ENCODE data around the gene DHX30. TPM values are rescaled to one million over a fixed set of nuclear protein-coding genes. Genes with fewer than 3 reads are reported as not detected.

DHX30 gene
- total RNA-seq, 4 donors from 2014 or later: 45.7 to 91.1 (median 67.9) TPM

GRCh38 chr3:47852604-47853602, 50.0 kb downstream of the DHX30 start:
- H3K27me3 ChIP-seq: no peaks in the 10 kb centered on the region
- intact Hi-C loops (cut with DNase I; ENCODE audit: low total_unique reads): no loop called here
- DNase-seq: no peak
- H3K36me3 ChIP-seq: peaks cover 2 to 95% of the 10 kb centered on the region in 2 donors
- no peaks in the 10 kb centered on the region for H3K9me3 ChIP-seq
- H3K4me3 ChIP-seq: no peak overlapping the region
- TF ChIP-seq CTCF (IDR thresholded peaks at IDR 0.05 in 4 of 5, conservative IDR thresholded peaks at IDR 0.05 in 1 of 5) (no peak), POLR2A (IDR thresholded peaks at IDR 0.05) (no peak)
- ATAC-seq: no peak
- H3K27ac ChIP-seq: peak overlapping the region; percentile 75 to 90 (median 82)
- H3K4me1 ChIP-seq: peaks cover 26 to 34% of the 10 kb centered on the region in 2 donors
- in situ Hi-C loops (cut with MboI; ENCODE audit: low sequenced_read_pairs in 4 of 4): no loop called here

GRCh38 chr3:47854267-47854666, 51.3 kb downstream of the DHX30 start:
- H3K36me3 ChIP-seq: peaks cover 2 to 90% of the 10 kb centered on the region in 2 donors
- no peak for TF ChIP-seq CTCF (IDR thresholded peaks at IDR 0.05 in 4 of 5, conservative IDR thresholded peaks at IDR 0.05 in 1 of 5)
- no peak for TF ChIP-seq POLR2A (IDR thresholded peaks at IDR 0.05)
- H3K27ac ChIP-seq: peak overlapping the region; percentile 75 to 90 (median 82)
- DNase-seq (no peak), ATAC-seq (no peak)
- in situ Hi-C loops (cut with MboI; ENCODE audit: low sequenced_read_pairs in 4 of 4): no loop called here
- no peaks in the 10 kb centered on the region for H3K9me3 ChIP-seq
- H3K4me1 ChIP-seq: peaks cover 28 to 37% of the 10 kb centered on the region in 2 donors
- intact Hi-C loops (cut with DNase I; ENCODE audit: low total_unique reads): no loop called here
- H3K27me3 ChIP-seq: no peaks in the 10 kb centered on the region
- no peak overlapping the region for H3K4me3 ChIP-seq

- Histone ChIP-seq H3K4me3 (no peak overlapping the region), H3K27me3 (no peaks in the 10 kb centered on the region), H3K9me3 (no peaks in the 10 kb centered on the region), H3K27ac (peak overlapping the region; percentile 75 to 90 (median 82)), H3K36me3 (peaks cover 2 to 88% of the 10 kb centered on the region in 2 donors), H3K4me1 (peaks cover 34 to 37% of the 10 kb centered on the region in 2 donors)
- in situ Hi-C loops (cut with MboI; ENCODE audit: low sequenced_read_pairs in 4 of 4): no loop called here
- no peak for ATAC-seq
- no peak for DNase-seq
- TF ChIP-seq POLR2A (IDR thresholded peaks at IDR 0.05) (no peak), CTCF (IDR thresholded peaks at IDR 0.05 in 4 of 5, conservative IDR thresholded peaks at IDR 0.05 in 1 of 5) (no peak)
- intact Hi-C loops (cut with DNase I; ENCODE audit: low total_unique reads): loop anchor here (5.0 kb wide), 1 partner anchor 132 kb away; no protein-coding TSS in a partner anchor
Measured at GRCh38 chr3:47854720-47855455, 52.0 kb downstream of the DHX30 start.

GRCh38 chr3:47855461-47856383, 52.8 kb downstream of the DHX30 start:
- peaks cover 35 to 37% of the 10 kb centered on the region in 2 donors for H3K4me1 ChIP-seq
- peaks cover 2 to 89% of the 10 kb centered on the region in 2 donors for H3K36me3 ChIP-seq
- peak in 1 of 2 donors; percentile 87 for DNase-seq
- in situ Hi-C loops (cut with MboI; ENCODE audit: low sequenced_read_pairs in 4 of 4) (no loop called here), intact Hi-C loops (cut with DNase I; ENCODE audit: low total_unique reads) (loop anchor here (5.0 kb wide), 1 partner anchor 132 kb away; no protein-coding TSS in a partner anchor)
- H3K27ac ChIP-seq: peak overlapping the region; percentile 75 to 90 (median 82)
- TF ChIP-seq POLR2A (IDR thresholded peaks at IDR 0.05): no peak
- no peak for TF ChIP-seq CTCF (IDR thresholded peaks at IDR 0.05 in 4 of 5, conservative IDR thresholded peaks at IDR 0.05 in 1 of 5)
- H3K27me3 ChIP-seq: no peaks in the 10 kb centered on the region
- ATAC-seq: peak; percentile 41 to 71
- H3K9me3 ChIP-seq: no peaks in the 10 kb centered on the region
- no peak overlapping the region for H3K4me3 ChIP-seq
